ENCODE results near the gene AGFG1. TPM values are rescaled to one million over a fixed set of nuclear protein-coding genes. Genes with fewer than 3 reads are reported as not detected.
A peak's percentile ranks its signal among the peaks of the same experiment; 100 is the strongest.

AGFG1 gene
- polyA plus RNA-seq, 1 donor, result 83.1 TPM

GRCh38 chr2:227460070-227460485, 11.9 kb upstream of the AGFG1 start:
- DNase-seq, result no peak

- DNase-seq, result no peak
Observed at GRCh38 chr2:227460833-227461232, 11.1 kb upstream of the AGFG1 start.

- no peak for DNase-seq
Observed at GRCh38 chr2:227461811-227462461, 10.0 kb upstream of the AGFG1 start.

- DNase-seq, result no peak
Observed at GRCh38 chr2:227462462-227462951, 9.4 kb upstream of the AGFG1 start.

GRCh38 chr2:227462972-227463931, 8.7 kb upstream of the AGFG1 start:
- no peak for DNase-seq

GRCh38 chr2:227464361-227464760, 7.6 kb upstream of the AGFG1 start:
- DNase-seq, result no peak

- no peak for DNase-seq
Observed at GRCh38 chr2:227464851-227465250, 7.1 kb upstream of the AGFG1 start.

- no peak for DNase-seq
Observed at GRCh38 chr2:227466887-227467600, 4.9 kb upstream of the AGFG1 start.

GRCh38 chr2:227471412-227471811, 544 bp upstream of the AGFG1 start:
- no peak for DNase-seq

GRCh38 chr2:227472265-227473121, 537 bp downstream of the AGFG1 start:
- peak; percentile 42 for DNase-seq

- peak; percentile 17 for DNase-seq
Observed at GRCh38 chr2:227473122-227473461, 1.1 kb downstream of the AGFG1 start.

GRCh38 chr2:227473806-227474205, 1.9 kb downstream of the AGFG1 start:
- DNase-seq, result no peak

- no peak for DNase-seq
Observed at GRCh38 chr2:227474410-227474809, 2.5 kb downstream of the AGFG1 start.

GRCh38 chr2:227477291-227477690, 5.3 kb downstream of the AGFG1 start:
- no peak for DNase-seq

- peak; percentile 34 for DNase-seq
Observed at GRCh38 chr2:227479865-227480475, 8.0 kb downstream of the AGFG1 start.

GRCh38 chr2:227480528-227480927, 8.6 kb downstream of the AGFG1 start:
- no peak for DNase-seq

GRCh38 chr2:227482638-227483340, 10.8 kb downstream of the AGFG1 start:
- DNase-seq, result no peak

GRCh38 chr2:227485429-227485828, 13.5 kb downstream of the AGFG1 start:
- no peak for DNase-seq

GRCh38 chr2:227486688-227487087, 14.7 kb downstream of the AGFG1 start:
- no peak for DNase-seq

- no peak for DNase-seq
Observed at GRCh38 chr2:227488045-227488444, 16.1 kb downstream of the AGFG1 start.

GRCh38 chr2:227491386-227491785, 19.4 kb downstream of the AGFG1 start:
- DNase-seq, result no peak

Measured in left kidney (tissue), 2 donors.